HG03439 (cell line): ENCODE data around the gene PASD1.
"Not testable (repeated sequence)": the region's sequence is repeated elsewhere in the genome, so short reads cannot be mapped to it uniquely, and the experiment has no call there.

Source experiments
- ATAC-seq: cut with Tn5 transposase; IDR thresholded peaks from one replicate; pipeline ENCODE4 v1.9.1; 2021; ENCODE audit warnings: mild to moderate bottlenecking, moderate library complexity; ENCODE audit not compliant: unreplicated experiment

PASD1 gene

DNA sequence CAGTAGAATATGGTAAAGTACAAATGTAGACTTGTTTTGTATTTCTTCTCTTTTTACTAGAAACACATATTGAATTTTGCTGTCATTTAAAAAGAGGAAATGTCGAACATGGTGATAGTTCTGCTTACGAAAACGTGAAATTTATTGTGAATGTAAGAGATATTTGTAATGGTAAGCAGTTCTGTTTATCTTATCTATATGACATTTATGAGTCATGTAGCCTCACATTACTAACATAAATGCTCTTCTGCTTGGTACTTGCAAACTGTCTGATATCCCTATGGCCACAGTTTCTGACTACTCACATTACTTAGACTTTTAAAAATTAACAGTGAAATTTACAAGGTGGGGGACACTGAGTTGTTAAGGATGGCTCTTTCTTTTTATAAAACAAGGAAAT is 57.9 kb downstream of the PASD1 start:
- no peak for ATAC-seq

DNA sequence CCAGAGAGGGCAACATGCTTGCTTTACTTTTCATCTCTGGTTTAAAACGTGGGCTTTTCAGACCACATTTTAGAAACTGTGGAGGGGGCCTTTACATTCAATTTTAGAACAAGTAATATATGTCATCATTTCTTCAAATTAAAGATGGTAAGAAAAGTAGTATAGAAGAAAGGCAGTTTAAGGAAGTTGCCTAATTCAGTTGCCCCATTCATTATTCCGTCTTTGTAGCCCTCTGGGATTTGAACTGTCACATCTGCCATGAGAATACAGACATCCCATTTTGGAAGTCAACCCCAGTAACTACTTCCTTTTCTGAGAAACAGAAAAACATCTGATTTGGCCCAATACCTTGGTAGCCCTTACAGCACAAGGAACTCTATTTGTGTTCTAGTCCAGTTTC is 61.2 kb downstream of the PASD1 start:
- no peak for ATAC-seq

DNA sequence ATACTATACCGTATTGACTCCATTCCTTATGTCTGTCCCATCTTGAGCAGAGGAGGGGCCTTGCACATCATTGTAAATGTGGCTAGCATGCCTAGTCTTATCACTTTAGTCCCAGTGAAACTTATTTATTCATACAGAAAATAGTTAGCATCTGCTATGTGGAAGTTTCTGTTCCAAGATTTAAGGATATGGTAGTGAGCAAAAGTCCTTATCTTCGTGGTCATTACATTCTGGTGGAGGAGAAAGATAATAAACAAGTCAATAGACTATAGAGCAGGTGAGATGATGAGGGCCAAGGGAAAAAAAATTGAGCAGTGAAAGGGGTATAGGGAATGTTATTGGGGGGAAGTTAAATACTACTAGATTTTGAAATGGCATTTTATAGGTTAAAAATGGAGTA is 68.3 kb downstream of the PASD1 start:
- no peak for ATAC-seq

DNA sequence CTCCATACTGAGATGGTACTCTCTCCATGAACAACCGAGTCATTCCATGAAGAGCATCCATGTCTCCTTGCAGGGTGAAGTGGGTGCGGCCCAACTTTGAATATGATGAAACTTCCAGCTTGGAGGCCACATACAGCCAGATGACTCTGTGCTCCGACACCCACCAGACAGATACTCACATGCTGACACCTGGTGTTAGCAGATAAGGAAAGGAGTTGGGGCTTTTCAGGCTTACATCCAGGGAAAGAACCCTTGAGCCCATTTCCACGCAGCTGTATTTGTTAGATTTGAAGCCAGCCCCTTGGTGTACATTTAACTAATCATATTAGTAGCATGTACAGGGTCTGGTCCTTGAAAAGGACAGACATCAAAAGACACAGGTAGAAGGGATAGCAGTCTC is 69.7 kb downstream of the PASD1 start:
- no peak for ATAC-seq

DNA sequence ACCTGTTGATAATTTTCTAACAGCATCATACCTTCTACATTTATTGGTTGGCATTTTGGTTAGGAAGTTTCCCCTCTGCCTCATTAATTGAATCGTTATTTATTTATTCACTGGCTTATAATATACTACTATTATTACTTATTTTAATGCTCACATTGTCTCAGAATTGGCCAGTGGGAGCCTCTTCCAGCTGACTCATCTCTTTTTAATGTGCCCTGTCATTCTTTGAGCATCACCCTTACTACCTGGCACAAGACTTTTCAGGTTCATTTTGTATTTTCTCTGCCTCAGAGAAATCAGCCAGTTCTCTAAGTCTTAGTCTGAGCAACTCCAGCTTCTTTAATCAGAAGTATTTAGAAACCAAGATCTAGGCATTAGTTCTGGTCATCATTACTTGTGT is 71.5 kb downstream of the PASD1 start:
- ATAC-seq, result no peak

DNA sequence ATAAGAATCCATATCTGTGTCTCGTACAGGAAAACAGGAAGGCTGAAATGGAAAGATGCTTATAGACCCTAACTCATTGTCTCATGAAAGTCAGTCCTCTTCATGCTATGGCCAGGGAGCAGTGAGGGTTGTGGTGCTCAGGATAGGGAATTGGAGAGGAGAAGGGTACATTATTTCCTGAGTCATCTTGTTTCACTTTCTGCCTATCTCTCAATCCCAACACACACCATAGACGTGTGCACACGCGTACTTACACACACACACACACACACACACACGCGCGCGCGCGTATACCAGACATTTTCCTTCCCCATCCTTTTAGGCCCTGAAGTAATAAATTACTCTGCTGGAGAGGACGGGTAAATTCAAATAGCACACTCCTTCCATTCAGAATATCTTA is 78.1 kb downstream of the PASD1 start:
- no peak for ATAC-seq

DNA sequence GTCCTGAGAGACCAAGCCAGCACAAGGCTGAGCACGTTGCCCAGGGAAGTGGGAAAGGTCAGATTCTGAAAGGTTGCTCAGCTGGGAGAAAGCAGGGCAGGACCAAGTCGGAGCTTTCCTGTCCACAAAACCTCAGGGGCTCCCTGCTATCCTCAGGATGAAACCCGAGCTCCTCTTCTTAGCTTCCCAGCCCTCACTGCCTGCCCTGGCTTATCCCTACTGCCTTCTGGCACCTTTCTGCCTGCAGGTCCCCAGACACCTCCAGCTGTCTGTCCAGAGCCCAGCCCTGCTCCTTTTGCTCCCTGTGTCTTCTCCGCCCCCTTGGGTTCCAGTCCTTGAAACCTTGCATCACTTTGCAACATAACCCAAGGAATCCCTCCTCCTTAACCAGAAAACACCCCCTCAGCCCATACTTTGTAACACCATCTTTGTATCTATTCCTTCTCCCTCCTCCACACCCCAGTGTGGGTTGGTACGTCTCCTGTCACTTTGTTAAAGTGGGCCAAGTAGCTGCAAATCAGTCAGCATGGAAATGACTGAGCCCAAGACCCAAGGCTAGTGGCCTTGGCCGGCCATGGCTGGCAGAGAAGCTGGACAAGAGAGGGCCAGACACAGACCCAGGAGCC is 111.8 kb downstream of the PASD1 start:
- no peak for ATAC-seq

DNA sequence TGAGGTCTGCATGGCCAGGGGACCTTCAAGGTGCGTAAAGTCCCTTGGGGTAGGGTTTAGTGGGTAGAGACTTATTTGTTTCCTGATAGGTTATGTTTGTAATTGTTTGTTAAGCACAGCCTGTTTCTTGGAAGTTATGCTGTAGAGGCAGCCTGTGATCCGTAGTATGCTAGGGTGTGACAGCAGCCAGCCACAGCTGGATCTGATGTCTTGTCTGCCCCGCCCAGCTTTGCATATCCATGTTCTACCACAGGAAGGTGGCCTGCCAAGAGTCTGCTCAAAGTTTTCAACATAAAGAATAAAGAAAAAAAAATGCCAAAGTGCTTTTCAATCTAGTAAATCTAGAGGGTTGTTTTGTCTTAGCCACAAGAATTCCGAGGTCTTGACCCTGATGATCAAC is 112.7 kb downstream of the PASD1 start:
- ATAC-seq, result no peak

DNA sequence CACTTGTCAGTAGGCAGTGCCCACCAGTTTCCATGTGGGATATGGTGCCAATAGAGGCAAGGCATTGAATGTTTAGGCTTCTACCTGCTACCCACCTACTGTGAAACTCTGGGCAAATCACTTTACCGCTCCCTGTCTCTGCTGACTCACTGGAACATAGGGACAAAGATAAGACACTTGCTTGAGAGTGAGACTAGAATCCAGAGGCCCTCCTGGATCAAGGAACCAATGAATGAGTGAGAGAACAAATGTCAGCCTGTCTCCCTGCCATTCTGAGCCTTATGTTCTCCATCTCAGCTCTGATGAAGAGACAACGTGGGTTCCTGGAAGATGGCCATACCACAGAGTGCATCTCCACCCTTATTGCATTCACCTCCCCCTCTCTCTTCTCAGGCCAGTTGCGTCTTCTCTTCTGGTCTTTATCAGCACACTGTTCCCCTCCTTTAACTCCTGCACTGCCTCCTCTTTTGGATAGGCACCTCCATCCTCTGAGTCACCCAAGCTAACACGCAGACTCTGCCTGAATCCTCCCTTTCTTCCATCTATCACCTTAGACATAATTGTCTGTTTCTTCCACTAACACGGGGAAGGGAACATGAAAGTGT is 116.4 kb downstream of the PASD1 start:
- no peak for ATAC-seq

DNA sequence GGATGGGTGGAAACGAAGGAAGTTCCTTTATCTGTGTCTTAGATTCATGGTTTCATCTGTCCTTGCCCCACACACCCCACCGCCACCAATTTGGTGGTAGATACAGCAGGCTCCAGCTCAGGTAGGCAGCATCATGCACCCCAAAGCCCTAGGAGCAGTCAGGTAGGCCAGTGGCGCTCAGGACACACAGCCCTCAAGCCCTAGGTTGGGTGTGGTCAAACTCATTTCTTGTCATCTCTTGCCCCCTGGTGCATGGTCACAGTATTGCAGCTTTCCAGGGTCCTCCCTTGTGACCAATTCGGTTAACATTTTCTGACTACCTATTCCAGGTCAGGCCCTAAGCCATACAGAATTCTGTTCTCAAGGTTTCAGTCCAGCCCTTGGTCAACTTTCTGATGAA is 117.3 kb downstream of the PASD1 start:
- ATAC-seq, result no peak

DNA sequence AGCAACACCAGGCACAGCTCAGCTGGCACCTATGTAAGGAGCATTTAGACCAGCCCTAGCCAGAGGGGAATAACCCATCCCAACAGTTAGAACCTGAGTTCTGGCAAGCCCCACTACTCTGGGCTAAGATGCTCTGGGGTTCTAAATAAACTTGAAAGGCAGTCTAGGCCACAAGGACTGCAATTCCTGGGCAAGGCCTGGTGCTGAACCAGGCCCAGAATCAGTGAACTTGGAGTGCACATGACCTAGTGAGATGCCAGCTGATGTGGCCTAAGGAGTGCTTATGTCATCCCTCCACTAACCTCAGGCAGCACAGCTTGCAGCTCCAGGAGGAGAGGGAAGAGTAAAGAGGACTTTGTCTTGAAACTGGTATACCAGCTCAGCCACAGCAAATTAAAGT is 124.2 kb downstream of the PASD1 start:
- no peak for ATAC-seq

DNA sequence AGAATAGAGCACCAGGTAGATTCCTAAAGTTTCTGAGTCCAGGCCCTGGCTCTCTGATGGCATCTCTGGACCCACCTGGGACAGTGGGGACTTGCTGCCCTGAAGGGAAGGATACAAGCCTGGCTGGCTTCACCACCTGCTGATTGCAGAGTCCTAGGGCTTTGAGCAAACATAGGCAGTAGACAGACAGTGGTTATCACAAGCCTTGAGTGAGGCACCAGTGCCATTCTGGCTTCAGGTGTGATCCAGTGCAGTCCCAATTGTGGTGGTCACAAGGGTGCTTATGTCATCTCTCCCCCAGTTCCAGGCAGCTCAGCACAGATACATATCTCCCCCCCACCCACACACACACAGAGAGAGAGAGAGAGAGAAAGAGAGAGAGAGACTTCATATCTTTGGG is 125.2 kb downstream of the PASD1 start:
- ATAC-seq, result no peak

DNA sequence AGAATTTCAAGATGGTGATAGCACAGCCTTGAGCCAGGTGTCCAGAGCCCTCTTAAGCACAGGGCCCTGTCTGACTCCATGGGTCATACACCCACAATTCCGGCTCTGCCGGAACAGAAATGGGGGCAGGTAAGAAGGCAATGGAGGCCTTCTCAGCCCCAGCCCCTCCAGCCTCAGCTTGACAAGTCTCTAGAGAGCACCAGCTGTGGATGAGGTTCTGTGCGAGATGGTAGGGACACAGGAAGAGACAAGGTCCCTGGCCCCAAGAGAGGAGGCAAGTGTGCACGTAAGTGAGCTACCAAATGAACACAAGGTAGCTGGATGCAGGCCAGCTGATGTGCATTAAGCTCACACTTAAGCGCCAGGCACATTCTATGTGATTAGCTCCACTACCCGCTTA is 129.3 kb downstream of the PASD1 start:
- no peak for ATAC-seq

DNA sequence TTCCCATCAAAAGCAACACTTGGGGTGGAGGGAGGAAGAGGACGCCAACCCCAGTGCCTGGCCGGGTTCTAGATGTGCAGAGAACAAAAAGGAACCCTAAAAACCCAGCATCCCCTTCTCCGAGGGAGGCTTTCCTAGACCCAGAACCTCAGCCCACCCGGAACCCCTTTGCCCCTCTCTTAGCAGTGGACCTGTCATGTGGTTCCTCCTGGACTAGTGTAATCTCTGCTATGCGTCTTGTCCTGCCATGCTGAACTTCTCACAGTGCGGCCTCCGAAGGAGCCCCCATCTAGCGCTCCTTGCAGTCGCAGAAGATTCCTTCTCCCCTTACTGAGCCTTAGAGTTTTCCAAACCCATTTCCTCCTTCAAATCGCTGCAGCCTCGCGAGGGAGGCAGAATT is 130.6 kb downstream of the PASD1 start:
- ATAC-seq, result no peak

DNA sequence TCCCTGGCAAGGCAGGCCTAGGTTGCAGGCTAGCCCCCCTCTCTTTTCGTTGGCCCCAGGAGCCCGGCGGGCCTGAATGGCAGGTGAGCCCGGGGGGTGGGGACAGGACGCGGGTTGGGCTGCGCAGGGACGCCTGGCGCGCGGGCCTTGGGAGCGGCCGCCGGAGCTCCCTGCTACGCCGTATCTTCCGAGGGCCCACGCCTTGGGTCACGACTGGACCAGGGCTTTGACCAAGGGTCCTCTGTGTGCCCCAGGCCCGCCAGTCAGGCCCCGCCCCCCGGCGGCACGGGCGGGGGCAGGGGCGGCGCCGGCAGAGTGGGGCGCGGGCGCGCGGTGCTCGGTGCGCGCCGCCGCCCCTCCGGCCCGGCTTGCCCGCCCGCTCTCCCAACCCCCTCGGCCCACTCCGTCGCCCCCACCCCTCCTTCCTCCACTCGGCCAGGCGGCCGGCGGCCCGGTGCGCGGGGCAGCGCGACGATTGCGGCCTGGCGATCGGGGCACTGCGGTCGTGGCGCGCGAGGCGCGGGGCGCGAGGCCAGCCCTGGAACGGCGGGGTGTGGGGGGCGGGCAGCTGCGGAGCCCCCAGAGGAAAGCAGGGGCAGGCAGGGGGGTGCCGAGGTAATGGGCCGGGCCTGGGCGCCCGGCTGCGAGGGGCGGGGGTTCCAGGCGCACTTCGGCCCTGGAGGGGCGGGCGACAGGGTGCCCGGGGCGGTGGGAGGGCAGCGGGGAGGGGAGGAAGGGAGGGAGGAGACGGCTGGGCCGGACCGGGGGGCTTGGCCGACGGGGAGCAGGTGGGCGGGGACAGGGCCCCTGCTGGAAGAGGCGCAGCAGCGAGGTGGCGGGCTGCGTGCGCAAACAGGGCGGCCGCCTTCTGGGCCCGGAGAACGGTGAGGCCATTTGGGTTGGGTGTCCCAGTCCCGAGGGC is 131.4 kb downstream of the PASD1 start, which contains the start of gene PRRG3:
TSS of gene PRRG3 (plus strand) at position 798 of the 922 bp plus-strand sequence. CDS start 3,357 bp downstream, outside the sequence.
- ATAC-seq, result no peak

DNA sequence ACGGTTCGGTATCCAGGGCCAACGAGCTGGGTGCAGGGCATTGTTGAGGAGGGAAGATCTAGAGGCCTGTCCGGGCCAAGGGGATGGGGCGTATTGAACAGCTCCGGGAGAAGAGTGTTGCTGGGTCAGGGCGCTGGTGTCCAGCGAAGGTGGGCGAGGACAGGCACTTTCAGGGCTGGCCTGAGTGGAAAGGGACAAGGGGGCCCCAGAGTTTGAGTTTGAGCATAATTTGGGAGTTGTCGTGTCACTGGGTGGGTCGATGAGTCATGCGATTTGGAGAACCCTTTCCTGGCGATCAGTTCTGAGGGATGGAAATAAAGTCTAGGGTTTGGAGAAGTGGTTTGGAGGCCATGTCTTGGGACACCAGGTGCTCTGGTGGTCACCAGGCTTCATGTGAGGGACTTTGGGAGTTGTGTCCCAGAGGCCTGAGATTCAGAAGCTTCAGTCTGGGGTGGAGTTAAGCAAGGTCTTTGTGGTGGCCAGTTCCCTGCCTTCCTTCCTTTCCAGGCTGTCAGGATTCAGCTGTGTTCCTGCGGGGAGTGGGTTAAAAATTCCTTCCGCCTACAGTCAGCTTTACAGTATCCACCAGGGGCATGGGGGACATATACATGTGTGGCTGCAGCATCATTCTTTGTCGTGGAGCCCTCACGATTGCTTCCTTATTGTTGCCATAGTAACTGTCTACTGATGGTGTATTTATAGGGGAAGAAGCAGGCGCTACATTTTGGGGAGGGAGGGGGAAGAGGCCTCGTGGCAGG is 132.3 kb downstream of the PASD1 start:
- no peak for ATAC-seq

DNA sequence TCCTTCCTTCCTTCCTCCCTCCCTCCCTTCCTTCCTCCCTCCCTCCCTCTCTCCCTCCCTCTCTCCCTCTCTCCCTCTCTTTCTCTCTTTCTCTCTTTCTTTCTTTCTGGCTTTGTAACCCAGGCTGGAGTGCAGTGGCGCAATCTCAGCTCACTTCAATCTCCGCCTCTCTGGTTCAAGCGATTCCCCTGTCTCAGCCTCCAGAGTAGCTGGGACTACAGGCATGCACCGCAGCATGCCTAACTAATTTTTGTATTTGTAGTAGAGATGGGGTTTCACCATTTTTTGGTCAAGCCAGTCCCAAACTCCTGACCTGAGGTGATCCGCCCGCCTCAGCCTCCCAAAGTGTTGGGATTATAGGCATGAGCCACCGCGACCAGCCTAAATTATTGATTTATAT is 133.6 kb downstream of the PASD1 start:
- ATAC-seq, result not testable (repeated sequence)

DNA sequence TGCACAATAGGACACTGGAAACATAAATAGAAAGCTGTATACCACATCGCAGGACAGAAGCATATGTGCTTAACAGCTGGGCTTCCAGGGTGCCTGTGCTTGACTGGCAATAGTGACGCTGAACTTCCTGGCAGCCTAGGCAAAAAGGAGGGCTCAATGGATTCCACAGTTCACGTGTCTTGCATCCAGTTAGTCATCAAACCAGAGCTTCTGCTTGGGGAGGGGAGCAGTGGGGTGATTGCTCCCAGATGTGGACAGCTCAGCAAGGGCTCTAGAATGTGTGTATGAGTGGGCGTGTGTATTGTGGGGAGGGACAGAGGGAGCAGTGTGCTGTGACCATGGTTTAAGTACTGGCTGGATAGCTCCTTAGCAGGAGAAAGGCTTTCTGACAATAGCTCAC is 134.0 kb downstream of the PASD1 start:
- ATAC-seq, result no peak

DNA sequence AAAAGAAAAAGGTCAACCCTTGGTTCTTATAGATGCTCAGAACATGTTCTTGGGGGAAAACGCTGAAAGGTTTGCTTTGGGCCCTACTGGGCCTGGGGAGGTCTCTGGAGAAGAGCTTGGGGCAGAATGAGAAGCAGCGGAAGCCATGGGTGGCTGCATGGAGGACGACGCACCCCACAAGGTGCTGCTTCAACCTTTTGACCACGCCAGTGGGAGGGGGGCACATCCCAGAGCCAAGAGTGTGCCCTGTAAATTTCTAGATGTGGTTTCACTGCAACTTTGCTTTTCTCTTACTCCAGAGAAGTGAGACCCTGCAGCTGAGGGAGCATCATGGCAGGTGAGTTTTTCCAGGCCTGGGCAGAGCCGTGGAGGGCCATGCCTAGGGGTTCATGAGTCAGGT is 135.0 kb downstream of the PASD1 start:
- ATAC-seq, result no peak

DNA sequence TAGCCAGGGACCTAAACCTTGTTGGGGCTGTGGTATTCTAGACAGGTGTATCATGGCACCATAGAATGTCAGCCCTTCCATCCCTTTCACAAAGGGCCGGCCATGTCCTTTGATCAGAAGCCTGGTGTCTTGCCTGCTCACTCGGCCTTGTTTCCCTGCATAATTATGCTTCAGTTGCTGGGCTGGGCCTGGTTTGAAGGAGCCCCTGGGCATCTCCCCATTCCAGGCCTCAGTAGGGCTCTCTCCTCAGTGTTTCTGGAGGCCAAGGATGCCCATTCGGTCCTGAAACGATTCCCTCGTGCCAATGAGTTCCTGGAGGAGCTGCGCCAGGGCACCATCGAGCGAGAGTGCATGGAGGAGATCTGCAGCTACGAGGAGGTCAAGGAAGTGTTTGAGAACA is 136.3 kb downstream of the PASD1 start:
- no peak for ATAC-seq

DNA sequence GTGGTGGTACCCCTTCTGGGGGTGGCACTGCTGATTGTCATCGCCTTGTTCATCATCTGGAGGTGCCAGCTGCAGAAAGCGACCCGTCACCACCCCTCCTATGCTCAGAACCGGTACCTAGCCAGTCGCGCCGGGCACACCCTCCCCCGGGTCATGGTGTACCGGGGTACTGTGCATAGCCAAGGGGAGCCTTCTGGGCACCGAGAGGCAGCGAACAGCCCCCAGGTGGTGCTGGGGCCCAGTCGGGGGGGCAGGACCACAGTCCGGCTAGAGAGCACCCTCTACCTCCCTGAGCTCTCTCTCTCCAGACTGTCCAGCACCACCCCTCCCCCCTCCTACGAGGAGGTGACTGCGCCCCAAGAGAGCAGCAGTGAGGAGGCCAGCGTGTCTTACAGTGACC is 137.1 kb downstream of the PASD1 start:
- ATAC-seq, result no peak
